Liver (tissue), 3 donors: ENCODE data around the gene GRK2.

ENCODE experiments used
- EGR1 ChIP-seq, 2 donors: IDR thresholded peaks; 2 replicates each; pipeline ENCODE4 v1.6.1; 2016 to 2018; ENCODE audit warnings: antibody characterized with exemption in 2 of 2, low read depth in 2 of 2
- FOXA1 ChIP-seq: IDR thresholded peaks from 2 replicates; pipeline ENCODE4 v1.6.1; 2016; ENCODE audit warnings: antibody characterized with exemption
- GABPA ChIP-seq, 2 donors: IDR thresholded peaks in 1 of 2; conservative IDR thresholded peaks in 1 of 2; 2 replicates each; pipeline ENCODE4 v1.6.1; 2016; ENCODE audit warnings: antibody characterized with exemption in 2 of 2, mild to moderate bottlenecking in 1 of 2, moderate library complexity in 1 of 2
- JUND ChIP-seq, 2 donors: IDR thresholded peaks; 2 replicates each; pipeline ENCODE4 v1.6.1; 2016; ENCODE audit warnings: antibody characterized with exemption in 2 of 2
- RAD21 ChIP-seq, 2 donors: IDR thresholded peaks; 2 replicates each; pipeline ENCODE4 v1.6.1; 2016; ENCODE audit warnings: antibody characterized with exemption in 2 of 2, mild to moderate bottlenecking in 2 of 2
- RXRA ChIP-seq, 2 donors: IDR thresholded peaks; 2 replicates each; pipeline ENCODE4 v1.6.1; 2017 to 2018; ENCODE audit warnings: antibody characterized with exemption in 2 of 2, mild to moderate bottlenecking in 1 of 2
- SP1 ChIP-seq: IDR thresholded peaks from 2 replicates; pipeline ENCODE4 v1.6.1; 2018; ENCODE audit warnings: antibody characterized with exemption, mild to moderate bottlenecking
- YY1 ChIP-seq: IDR thresholded peaks from 2 replicates; pipeline ENCODE4 v1.6.1; 2016; ENCODE audit warnings: antibody characterized with exemption, mild to moderate bottlenecking
- TF ChIP-seq, protein P1 (sequence below): IDR thresholded peaks from 2 replicates; pipeline ENCODE4 v1.6.1; 2016; ENCODE audit warnings: antibody characterized with exemption
- TF ChIP-seq, protein P2 (sequence below): fragments of 150-350 bp; IDR thresholded peaks from 2 replicates; pipeline ENCODE4 v1.5.1; 2017; ENCODE audit warnings: improper control_type of control experiment, low read depth, low read length; ENCODE audit not compliant: missing input control
- TF ChIP-seq, protein P3 (sequence below): IDR thresholded peaks from 2 replicates; pipeline ENCODE4 v1.6.1; 2016; ENCODE audit warnings: antibody characterized with exemption, mild to moderate bottlenecking
- TF ChIP-seq, protein P4 (sequence below): IDR thresholded peaks from 2 replicates; pipeline ENCODE4 v1.6.1; 2016; ENCODE audit warnings: antibody characterized with exemption
- donor health status: healthy.
- donor health status: healthy.

DNA sequence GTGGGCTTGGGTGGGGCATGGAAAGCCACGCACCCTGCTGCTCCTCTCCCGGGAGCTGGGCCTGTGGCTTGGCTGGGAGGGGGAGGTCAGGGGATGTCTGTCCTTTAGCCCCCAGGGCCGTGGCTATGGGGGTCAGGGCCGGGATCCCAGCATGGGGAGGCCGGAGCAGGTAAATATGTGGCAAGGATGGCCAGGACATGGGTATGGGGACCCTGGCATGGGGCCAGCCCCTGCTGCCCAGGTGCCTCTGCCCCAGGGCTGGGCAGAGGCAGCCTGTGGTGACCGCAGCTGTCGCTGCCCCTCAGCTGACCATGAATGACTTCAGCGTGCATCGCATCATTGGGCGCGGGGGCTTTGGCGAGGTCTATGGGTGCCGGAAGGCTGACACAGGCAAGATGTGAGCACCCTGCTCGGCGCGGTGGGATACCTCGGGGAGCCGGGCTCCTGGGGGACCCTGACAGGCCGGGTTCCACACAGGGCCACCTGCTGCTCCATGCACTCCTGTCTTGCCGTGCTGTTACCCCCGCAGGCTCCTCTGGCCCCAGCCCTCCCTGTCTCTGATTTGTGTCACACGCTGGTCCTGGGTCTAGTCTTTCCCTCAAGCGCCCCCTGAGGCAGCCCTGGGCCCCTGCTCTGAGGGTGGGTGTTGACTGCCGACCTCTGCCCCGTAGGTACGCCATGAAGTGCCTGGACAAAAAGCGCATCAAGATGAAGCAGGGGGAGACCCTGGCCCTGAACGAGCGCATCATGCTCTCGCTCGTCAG, 14.7 kb downstream of the GRK2 start:
- no peak for TF ChIP-seq RXRA (IDR thresholded peaks at IDR 0.05)
- TF ChIP-seq, protein P1, sequence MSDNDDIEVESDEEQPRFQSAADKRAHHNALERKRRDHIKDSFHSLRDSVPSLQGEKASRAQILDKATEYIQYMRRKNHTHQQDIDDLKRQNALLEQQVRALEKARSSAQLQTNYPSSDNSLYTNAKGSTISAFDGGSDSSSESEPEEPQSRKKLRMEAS = no peak
- TF ChIP-seq, protein P2, sequence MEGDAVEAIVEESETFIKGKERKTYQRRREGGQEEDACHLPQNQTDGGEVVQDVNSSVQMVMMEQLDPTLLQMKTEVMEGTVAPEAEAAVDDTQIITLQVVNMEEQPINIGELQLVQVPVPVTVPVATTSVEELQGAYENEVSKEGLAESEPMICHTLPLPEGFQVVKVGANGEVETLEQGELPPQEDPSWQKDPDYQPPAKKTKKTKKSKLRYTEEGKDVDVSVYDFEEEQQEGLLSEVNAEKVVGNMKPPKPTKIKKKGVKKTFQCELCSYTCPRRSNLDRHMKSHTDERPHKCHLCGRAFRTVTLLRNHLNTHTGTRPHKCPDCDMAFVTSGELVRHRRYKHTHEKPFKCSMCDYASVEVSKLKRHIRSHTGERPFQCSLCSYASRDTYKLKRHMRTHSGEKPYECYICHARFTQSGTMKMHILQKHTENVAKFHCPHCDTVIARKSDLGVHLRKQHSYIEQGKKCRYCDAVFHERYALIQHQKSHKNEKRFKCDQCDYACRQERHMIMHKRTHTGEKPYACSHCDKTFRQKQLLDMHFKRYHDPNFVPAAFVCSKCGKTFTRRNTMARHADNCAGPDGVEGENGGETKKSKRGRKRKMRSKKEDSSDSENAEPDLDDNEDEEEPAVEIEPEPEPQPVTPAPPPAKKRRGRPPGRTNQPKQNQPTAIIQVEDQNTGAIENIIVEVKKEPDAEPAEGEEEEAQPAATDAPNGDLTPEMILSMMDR = no peak
- no peak for TF ChIP-seq GABPA (IDR thresholded peaks at IDR 0.05 in 1 of 2, conservative IDR thresholded peaks at IDR 0.05 in 1 of 2)
- no peak for TF ChIP-seq EGR1 (IDR thresholded peaks at IDR 0.05; ENCODE audit: low read depth in 2 of 2)
- TF ChIP-seq, protein P3, sequence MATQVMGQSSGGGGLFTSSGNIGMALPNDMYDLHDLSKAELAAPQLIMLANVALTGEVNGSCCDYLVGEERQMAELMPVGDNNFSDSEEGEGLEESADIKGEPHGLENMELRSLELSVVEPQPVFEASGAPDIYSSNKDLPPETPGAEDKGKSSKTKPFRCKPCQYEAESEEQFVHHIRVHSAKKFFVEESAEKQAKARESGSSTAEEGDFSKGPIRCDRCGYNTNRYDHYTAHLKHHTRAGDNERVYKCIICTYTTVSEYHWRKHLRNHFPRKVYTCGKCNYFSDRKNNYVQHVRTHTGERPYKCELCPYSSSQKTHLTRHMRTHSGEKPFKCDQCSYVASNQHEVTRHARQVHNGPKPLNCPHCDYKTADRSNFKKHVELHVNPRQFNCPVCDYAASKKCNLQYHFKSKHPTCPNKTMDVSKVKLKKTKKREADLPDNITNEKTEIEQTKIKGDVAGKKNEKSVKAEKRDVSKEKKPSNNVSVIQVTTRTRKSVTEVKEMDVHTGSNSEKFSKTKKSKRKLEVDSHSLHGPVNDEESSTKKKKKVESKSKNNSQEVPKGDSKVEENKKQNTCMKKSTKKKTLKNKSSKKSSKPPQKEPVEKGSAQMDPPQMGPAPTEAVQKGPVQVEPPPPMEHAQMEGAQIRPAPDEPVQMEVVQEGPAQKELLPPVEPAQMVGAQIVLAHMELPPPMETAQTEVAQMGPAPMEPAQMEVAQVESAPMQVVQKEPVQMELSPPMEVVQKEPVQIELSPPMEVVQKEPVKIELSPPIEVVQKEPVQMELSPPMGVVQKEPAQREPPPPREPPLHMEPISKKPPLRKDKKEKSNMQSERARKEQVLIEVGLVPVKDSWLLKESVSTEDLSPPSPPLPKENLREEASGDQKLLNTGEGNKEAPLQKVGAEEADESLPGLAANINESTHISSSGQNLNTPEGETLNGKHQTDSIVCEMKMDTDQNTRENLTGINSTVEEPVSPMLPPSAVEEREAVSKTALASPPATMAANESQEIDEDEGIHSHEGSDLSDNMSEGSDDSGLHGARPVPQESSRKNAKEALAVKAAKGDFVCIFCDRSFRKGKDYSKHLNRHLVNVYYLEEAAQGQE = no peak
- TF ChIP-seq SP1 = no peak
- TF ChIP-seq, protein P4, sequence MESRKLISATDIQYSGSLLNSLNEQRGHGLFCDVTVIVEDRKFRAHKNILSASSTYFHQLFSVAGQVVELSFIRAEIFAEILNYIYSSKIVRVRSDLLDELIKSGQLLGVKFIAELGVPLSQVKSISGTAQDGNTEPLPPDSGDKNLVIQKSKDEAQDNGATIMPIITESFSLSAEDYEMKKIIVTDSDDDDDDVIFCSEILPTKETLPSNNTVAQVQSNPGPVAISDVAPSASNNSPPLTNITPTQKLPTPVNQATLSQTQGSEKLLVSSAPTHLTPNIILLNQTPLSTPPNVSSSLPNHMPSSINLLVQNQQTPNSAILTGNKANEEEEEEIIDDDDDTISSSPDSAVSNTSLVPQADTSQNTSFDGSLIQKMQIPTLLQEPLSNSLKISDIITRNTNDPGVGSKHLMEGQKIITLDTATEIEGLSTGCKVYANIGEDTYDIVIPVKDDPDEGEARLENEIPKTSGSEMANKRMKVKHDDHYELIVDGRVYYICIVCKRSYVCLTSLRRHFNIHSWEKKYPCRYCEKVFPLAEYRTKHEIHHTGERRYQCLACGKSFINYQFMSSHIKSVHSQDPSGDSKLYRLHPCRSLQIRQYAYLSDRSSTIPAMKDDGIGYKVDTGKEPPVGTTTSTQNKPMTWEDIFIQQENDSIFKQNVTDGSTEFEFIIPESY = no peak
- TF ChIP-seq FOXA1 = no peak
- no peak for TF ChIP-seq JUND (IDR thresholded peaks at IDR 0.05)
- TF ChIP-seq YY1 = no peak
- TF ChIP-seq RAD21 (IDR thresholded peaks at IDR 0.05) = no peak
